K562 (cell line): ENCODE results near the gene DBP. TPM values are rescaled to one million over a fixed set of nuclear protein-coding genes. Genes with fewer than 3 reads are reported as not detected.
A peak's percentile ranks its signal among the peaks of the same experiment; 100 is the strongest.

ENCODE experiments used
- ATAC-seq: fragments of 200-7000 bp; cut with Tn5 transposase; 3 replicates; pipeline ENCODE4 v1.9.1; 2020; ENCODE audit warnings: moderate library complexity
- BruUV-seq: library from RNA; stranded (reverse); fragments of 400-500 nt; replicated peaks from 2 replicates; lab custom pipeline; 2021; lab: Mats Ljungman, UMichigan
- CTCF ChIA-PET: fragments of 300-600 bp; formaldehyde crosslinking; extraction: SDS; loops from one replicate; lab custom pipeline; 2021; ENCODE audit warnings: low intra/inter-chr PET ratio; lab: Yijun Ruan, JAX
- POLR2A ChIA-PET: fragments of 300-600, 350-650 bp; sonication (Branson Sonifier 250); formaldehyde crosslinking; extraction: SDS; loops from one replicate; lab custom pipeline; 2021; ENCODE audit warnings: antibody characterized with exemption, inconsistent platforms; lab: Yijun Ruan, JAX
- DNase-seq, 4 experiments: peaks; one replicate each; pipeline versions ENCODE4 v3.0.0 to v3.0.0-alpha.2; 2011 to 2018; ENCODE audit warnings: low spot score in 3 of 4, mixed read lengths in 3 of 4; ENCODE audit errors: extremely low read depth in 1 of 4
- FAIRE-seq: peaks from 2 replicates; lab custom pipeline; 2011; peaks lifted over from hg19 to GRCh38; lab: Jason Lieb, UNC
- H2AFZ ChIP-seq: 2 replicates; pipeline ENCODE4 v1.6.0; 2011; ENCODE audit warnings: low read depth, low read length, control low read depth, inconsistent platforms
- H3K27ac ChIP-seq: fragments of 200-600 bp; 3 replicates; pipeline ENCODE4 v1.8.0; 2011; ENCODE audit warnings: low read depth, mild to moderate bottlenecking, control low read depth, inconsistent platforms, low read length, moderate library complexity, mixed read lengths; ENCODE audit errors: extremely low read depth
- H3K27me3 ChIP-seq, 2 experiments: fragments of 300-600 bp in 1 of 2; 2 replicates in 1 of 2; 3 replicates in 1 of 2; pipeline versions ENCODE4 v1.6.0 to v1.8.0; 2011; ENCODE audit warnings: inconsistent platforms in 2 of 2, low read length in 2 of 2, mild to moderate bottlenecking in 1 of 2, mixed read lengths in 1 of 2, moderate library complexity in 1 of 2; ENCODE audit not compliant: control insufficient read depth in 2 of 2, insufficient read depth in 2 of 2
- H3K36me3 ChIP-seq: fragments of 300-600 bp; 3 replicates; pipeline ENCODE4 v1.8.0; 2011; ENCODE audit warnings: mild to moderate bottlenecking, low read length, inconsistent platforms; ENCODE audit not compliant: control insufficient read depth, insufficient read depth
- H3K4me1 ChIP-seq, 2 experiments: fragments of 200-600 bp in 1 of 2; replicated peaks in 1 of 2; 2 replicates in 1 of 2; 3 replicates in 1 of 2; pipeline versions ENCODE4 v1.5.1 to v1.8.0; 2011; ENCODE audit warnings: inconsistent platforms in 2 of 2, low read length in 2 of 2, mild to moderate bottlenecking in 1 of 2, mixed read lengths in 1 of 2, moderate library complexity in 1 of 2; ENCODE audit not compliant: control insufficient read depth in 2 of 2, insufficient read depth in 2 of 2
- H3K4me2 ChIP-seq: 2 replicates; pipeline ENCODE4 v1.6.1; 2011; ENCODE audit warnings: low read length, control low read depth, inconsistent platforms, mixed read lengths; ENCODE audit not compliant: insufficient read depth
- H3K4me3 ChIP-seq: fragments of 200-600 bp; sonication (generic), shearing (Covaris generic); 2 replicates; pipeline ENCODE4 v1.5.1; 2016; ENCODE audit warnings: control low read depth, inconsistent platforms
- H3K79me2 ChIP-seq: fragments of 200-600 bp; 3 replicates; pipeline ENCODE4 v1.8.0; 2011; ENCODE audit warnings: low read length, inconsistent platforms; ENCODE audit not compliant: control insufficient read depth, insufficient read depth
- H3K9ac ChIP-seq, 2 experiments: 2 replicates each; pipeline versions ENCODE4 v1.6.0 to v1.6.1; 2011; ENCODE audit warnings: low read depth in 2 of 2, low read length in 2 of 2, control low read depth in 1 of 2, inconsistent platforms in 1 of 2, mild to moderate bottlenecking in 1 of 2, mixed read lengths in 1 of 2; ENCODE audit not compliant: insufficient read depth in 1 of 2
- H3K9me1 ChIP-seq: one replicate; pipeline ENCODE4 v1.6.0; 2011; ENCODE audit warnings: inconsistent platforms, mild to moderate bottlenecking, low read length, moderate library complexity; ENCODE audit not compliant: control insufficient read depth, insufficient read depth
- H3K9me3 ChIP-seq: replicated peaks from 2 replicates; pipeline ENCODE4 v1.5.1; 2011; ENCODE audit warnings: low read depth, low read length, inconsistent platforms; ENCODE audit not compliant: control insufficient read depth, insufficient read depth
- H4K20me1 ChIP-seq: replicated peaks from 2 replicates; pipeline ENCODE4 v1.6.1; 2011; ENCODE audit warnings: low read length, inconsistent platforms, mixed read lengths; ENCODE audit not compliant: control insufficient read depth, insufficient read depth
- FIP1L1 ChIP-seq: fragments of 200-400 bp; formaldehyde crosslinking; IDR thresholded peaks from 2 replicates; pipeline ENCODE4 v1.6.1; 2018; ENCODE audit warnings: mild to moderate bottlenecking, low read depth, low read length; ENCODE audit not compliant: poor library complexity, severe bottlenecking
- FOXK2 ChIP-seq, 2 experiments: fragments of 450-650 bp; IDR thresholded peaks in 1 of 2; conservative IDR thresholded peaks in 1 of 2; 2 replicates each; pipeline ENCODE4 v1.6.1; 2016; ENCODE audit warnings: low read depth in 2 of 2, mild to moderate bottlenecking in 1 of 2
- MEF2A ChIP-seq: IDR thresholded peaks from 2 replicates; pipeline ENCODE4 v1.6.1; 2011; ENCODE audit warnings: low read depth, mild to moderate bottlenecking, low read length, moderate library complexity; ENCODE audit not compliant: control insufficient read depth
- MEIS2 ChIP-seq: fragments of 450-650 bp; IDR thresholded peaks from 2 replicates; pipeline ENCODE4 v1.6.1; 2014; ENCODE audit warnings: mild to moderate bottlenecking; ENCODE audit not compliant: partially characterized antibody
- MIER1 ChIP-seq: fragments of 450-650 bp; IDR thresholded peaks from 2 replicates; pipeline ENCODE4 v1.6.1; 2016; ENCODE audit warnings: antibody characterized with exemption, mild to moderate bottlenecking, low read depth
- RBM17 ChIP-seq: fragments of 200-400 bp; formaldehyde crosslinking; IDR thresholded peaks from 2 replicates; pipeline ENCODE4 v1.6.1; 2017; ENCODE audit warnings: low read depth, mild to moderate bottlenecking, low read length, borderline replicate concordance
- RBM22 ChIP-seq: fragments of 200-400 bp; formaldehyde crosslinking; IDR thresholded peaks from 2 replicates; pipeline ENCODE4 v1.6.1; 2018; ENCODE audit warnings: low read length, low read depth; ENCODE audit not compliant: poor library complexity, severe bottlenecking
- ZC3H8 ChIP-seq: fragments of 450-650 bp; IDR thresholded peaks from 2 replicates; pipeline ENCODE4 v1.6.1; 2017
- WGBS: fragments of 100-300 bp; shearing (Covaris generic); methylation state at CpG from one replicate; pipeline ENCODE4 v1.1.6; 2016; ENCODE audit warnings: low coverage, mixed read lengths; ENCODE audit not compliant: insufficient coverage; ENCODE audit errors: missing lambda C conversion rate; 5-methylcytosine and 5-hydroxymethylcytosine counted together
- in situ Hi-C: fragments of 300-500 bp; cut with MboI; formaldehyde crosslinking; loops from 4 replicates; pipeline ENCODE4 v1.15.0; 2018; ENCODE audit warnings: inconsistent platforms, mixed read lengths
- intact Hi-C: fragments of 100-400 bp; cut with micrococcal nuclease; formaldehyde crosslinking; loops from 2 replicates; pipeline ENCODE4 v1.14.2; 2022
- polyA plus RNA-seq, 8 experiments: library from polyadenylated mRNA; depleted of rRNA in 4 of 8; stranded (reverse) in 5 of 8; unstranded in 3 of 8; fragments of >200 nt; fragmentation: Nextera tagmentation in 2 of 8; fragmentation: Illumina TruSeq in 1 of 8; extraction: Ambion mirVana in 2 of 8; extraction: Trizol in 1 of 8; gene quantifications; 2 replicates each; pipeline versions ENCODE4 v1.2.1 to v1.2.3, GENCODE V29; 2011 to 2014; ENCODE audit warnings: inconsistent platforms in 1 of 8, missing spikeins in 1 of 8
- total RNA-seq, 7 experiments: library from RNA; depleted of rRNA in 6 of 7; stranded (reverse); fragments of >200 nt in 6 of 7; fragmentation: Illumina TruSeq in 2 of 7; extraction: Trizol in 2 of 7; gene quantifications; 2 replicates each; pipeline versions ENCODE4 v1.2.1 to v1.2.3, GENCODE V29; 2011 to 2021; ENCODE audit warnings: low replicate concordance in 1 of 7
- TF ChIP-seq, protein P1 (sequence below): sonication (generic); formaldehyde crosslinking; IDR thresholded peaks from 2 replicates; pipeline ENCODE4 v1.8.1; 2023; ENCODE audit warnings: mild to moderate bottlenecking, missing genetic modification reagents
- TF ChIP-seq, protein P2 (sequence below): fragments of 450-650 bp; formaldehyde crosslinking; IDR thresholded peaks from 2 replicates; pipeline ENCODE4 v1.4.0; 2020; ENCODE audit warnings: mild to moderate bottlenecking, mixed read lengths
- TF ChIP-seq, protein P3 (sequence below): sonication (generic); formaldehyde crosslinking; IDR thresholded peaks from 2 replicates; pipeline ENCODE4 v1.8.0; 2023; ENCODE audit warnings: missing genetic modification reagents, mild to moderate bottlenecking, borderline replicate concordance

DBP gene
- total and polyA plus RNA-seq, 9 of the 15 experiments (the other 6 are each of a cell fraction or from before 2014, with no cell fraction given), result 0.25 to 5.5 (median 1.8) TPM

DNA sequence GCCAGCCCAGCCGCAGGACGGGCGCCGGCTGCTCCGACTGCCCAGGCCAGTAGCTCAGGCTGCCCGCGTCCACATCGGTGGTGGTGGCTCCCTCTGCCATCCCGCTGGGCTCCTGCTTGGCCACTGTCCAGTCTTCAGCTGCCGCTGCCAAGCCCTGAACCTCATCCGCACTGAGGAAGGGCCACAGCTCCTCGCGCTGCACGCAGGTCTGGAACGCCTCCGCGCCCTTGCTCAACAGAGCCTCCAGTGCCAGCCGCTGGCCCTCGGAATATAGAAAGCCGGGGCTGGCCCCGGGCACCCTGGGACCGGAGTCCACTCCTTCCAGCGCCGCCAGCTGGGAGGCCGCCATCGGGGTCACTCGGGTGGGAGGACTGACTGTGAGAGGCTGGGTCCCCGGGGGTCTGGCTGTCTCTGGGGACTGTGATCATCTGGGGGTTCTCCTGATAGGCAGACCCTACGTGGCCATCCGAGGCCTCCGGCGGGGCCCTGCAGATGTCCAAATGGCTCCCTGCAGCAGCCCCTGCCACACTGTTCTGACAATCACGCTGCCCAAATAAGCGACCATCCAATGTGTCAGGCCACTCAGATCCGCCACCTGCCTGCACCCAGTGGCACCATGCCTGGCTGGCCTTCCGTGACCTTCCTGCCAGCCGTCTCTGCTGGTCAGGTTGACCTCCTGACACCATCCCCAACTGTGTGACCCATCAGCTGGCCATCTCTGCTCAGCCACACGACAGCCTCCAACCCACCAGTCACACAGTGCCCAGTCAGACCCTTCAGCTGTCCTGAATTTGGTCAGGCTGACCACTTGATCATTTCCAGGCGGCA is 23.9 kb downstream of the DBP start:
- H3K36me3 ChIP-seq, result peaks cover 36% of the 10 kb centered on the region; the same call in 2 of the 3 replicates
- no peak overlapping the region for H3K27ac ChIP-seq
- intact Hi-C loops (no loop called here), in situ Hi-C loops (no loop called here)
- H3K4me1 ChIP-seq, result peaks cover 21 to 60% of the 10 kb centered on the region in 2 experiments; a peak in 4 of 5 replicates
- CTCF ChIA-PET, result no interaction called here
- H4K20me1 ChIP-seq, result peaks cover 35% of the 10 kb centered on the region
- H3K27me3 ChIP-seq, result no peaks in the 10 kb centered on the region
- H3K4me2 ChIP-seq, result no peak overlapping the region
- WGBS, result 77% methylated on average over 27 of the region's 39 CpGs
- DNase-seq, result no peak
- H3K79me2 ChIP-seq, result peaks cover 26% of the 10 kb centered on the region
- FAIRE-seq, result no peak
- no peak; the same call in 2 of the 3 replicates for ATAC-seq
- peak overlapping the region in 1 of 2 experiments; percentile 62; a peak in 1 of 4 replicates for H3K9ac ChIP-seq
- H2AFZ ChIP-seq, result no peak overlapping the region
- POLR2A ChIA-PET, result interaction anchor here (0.7 to 1.4 kb wide), 4 partner anchors 8 to 352 kb away, joined by 3 to 4 read pairs (median 4); partner anchors contain the start of gene FTL
- BruUV-seq, result no TSS peak
- no peaks in the 10 kb centered on the region for H3K9me3 ChIP-seq
- no peak overlapping the region for H3K4me3 ChIP-seq
- H3K9me1 ChIP-seq, result peaks cover 11% of the 10 kb centered on the region
- TF ChIP-seq, protein P1, sequence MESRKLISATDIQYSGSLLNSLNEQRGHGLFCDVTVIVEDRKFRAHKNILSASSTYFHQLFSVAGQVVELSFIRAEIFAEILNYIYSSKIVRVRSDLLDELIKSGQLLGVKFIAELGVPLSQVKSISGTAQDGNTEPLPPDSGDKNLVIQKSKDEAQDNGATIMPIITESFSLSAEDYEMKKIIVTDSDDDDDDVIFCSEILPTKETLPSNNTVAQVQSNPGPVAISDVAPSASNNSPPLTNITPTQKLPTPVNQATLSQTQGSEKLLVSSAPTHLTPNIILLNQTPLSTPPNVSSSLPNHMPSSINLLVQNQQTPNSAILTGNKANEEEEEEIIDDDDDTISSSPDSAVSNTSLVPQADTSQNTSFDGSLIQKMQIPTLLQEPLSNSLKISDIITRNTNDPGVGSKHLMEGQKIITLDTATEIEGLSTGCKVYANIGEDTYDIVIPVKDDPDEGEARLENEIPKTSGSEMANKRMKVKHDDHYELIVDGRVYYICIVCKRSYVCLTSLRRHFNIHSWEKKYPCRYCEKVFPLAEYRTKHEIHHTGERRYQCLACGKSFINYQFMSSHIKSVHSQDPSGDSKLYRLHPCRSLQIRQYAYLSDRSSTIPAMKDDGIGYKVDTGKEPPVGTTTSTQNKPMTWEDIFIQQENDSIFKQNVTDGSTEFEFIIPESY (CRISPR knock-in tag), result peak; percentile 83
- TF ChIP-seq MIER1, result no peak
- TF ChIP-seq MEF2A, result no peak
- no peak for TF ChIP-seq ZC3H8
- TF ChIP-seq, protein P2, sequence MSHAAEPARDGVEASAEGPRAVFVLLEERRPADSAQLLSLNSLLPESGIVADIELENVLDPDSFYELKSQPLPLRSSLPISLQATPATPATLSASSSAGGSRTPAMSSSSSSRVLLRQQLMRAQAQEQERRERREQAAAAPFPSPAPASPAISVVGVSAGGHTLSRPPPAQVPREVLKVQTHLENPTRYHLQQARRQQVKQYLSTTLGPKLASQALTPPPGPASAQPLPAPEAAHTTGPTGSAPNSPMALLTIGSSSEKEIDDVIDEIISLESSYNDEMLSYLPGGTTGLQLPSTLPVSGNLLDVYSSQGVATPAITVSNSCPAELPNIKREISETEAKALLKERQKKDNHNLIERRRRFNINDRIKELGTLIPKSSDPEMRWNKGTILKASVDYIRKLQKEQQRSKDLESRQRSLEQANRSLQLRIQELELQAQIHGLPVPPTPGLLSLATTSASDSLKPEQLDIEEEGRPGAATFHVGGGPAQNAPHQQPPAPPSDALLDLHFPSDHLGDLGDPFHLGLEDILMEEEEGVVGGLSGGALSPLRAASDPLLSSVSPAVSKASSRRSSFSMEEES (CRISPR knock-in tag), result no peak
- TF ChIP-seq RBM22, result peak; percentile 50
- TF ChIP-seq FOXK2 (conservative IDR thresholded peaks at IDR 0.05 in 1 of 2, IDR thresholded peaks at IDR 0.05 in 1 of 2; ENCODE audit: low read depth in 2 of 2), result no peak
- TF ChIP-seq MEIS2, result no peak
- TF ChIP-seq, protein P3, sequence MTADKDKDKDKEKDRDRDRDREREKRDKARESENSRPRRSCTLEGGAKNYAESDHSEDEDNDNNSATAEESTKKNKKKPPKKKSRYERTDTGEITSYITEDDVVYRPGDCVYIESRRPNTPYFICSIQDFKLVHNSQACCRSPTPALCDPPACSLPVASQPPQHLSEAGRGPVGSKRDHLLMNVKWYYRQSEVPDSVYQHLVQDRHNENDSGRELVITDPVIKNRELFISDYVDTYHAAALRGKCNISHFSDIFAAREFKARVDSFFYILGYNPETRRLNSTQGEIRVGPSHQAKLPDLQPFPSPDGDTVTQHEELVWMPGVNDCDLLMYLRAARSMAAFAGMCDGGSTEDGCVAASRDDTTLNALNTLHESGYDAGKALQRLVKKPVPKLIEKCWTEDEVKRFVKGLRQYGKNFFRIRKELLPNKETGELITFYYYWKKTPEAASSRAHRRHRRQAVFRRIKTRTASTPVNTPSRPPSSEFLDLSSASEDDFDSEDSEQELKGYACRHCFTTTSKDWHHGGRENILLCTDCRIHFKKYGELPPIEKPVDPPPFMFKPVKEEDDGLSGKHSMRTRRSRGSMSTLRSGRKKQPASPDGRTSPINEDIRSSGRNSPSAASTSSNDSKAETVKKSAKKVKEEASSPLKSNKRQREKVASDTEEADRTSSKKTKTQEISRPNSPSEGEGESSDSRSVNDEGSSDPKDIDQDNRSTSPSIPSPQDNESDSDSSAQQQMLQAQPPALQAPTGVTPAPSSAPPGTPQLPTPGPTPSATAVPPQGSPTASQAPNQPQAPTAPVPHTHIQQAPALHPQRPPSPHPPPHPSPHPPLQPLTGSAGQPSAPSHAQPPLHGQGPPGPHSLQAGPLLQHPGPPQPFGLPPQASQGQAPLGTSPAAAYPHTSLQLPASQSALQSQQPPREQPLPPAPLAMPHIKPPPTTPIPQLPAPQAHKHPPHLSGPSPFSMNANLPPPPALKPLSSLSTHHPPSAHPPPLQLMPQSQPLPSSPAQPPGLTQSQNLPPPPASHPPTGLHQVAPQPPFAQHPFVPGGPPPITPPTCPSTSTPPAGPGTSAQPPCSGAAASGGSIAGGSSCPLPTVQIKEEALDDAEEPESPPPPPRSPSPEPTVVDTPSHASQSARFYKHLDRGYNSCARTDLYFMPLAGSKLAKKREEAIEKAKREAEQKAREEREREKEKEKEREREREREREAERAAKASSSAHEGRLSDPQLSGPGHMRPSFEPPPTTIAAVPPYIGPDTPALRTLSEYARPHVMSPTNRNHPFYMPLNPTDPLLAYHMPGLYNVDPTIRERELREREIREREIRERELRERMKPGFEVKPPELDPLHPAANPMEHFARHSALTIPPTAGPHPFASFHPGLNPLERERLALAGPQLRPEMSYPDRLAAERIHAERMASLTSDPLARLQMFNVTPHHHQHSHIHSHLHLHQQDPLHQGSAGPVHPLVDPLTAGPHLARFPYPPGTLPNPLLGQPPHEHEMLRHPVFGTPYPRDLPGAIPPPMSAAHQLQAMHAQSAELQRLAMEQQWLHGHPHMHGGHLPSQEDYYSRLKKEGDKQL, result no peak
- peak; percentile 44 for TF ChIP-seq FIP1L1
- no peak for TF ChIP-seq RBM17
